OCI-LY1 (cell line): Measurements from ENCODE around the gene SHMT2.

Experiments used
- H2AFZ ChIP-seq: fragments of 200-600 bp; sonication (generic), shearing (Covaris generic); 2 replicates; pipeline ENCODE4 v1.6.0; 2014; ENCODE audit warnings: antibody characterized with exemption, mild to moderate bottlenecking, low read length
- H3F3A ChIP-seq: fragments of 200-600 bp; sonication (generic), shearing (Covaris generic); 2 replicates; pipeline ENCODE4 v1.6.0; 2014; ENCODE audit warnings: mild to moderate bottlenecking, antibody characterized with exemption, low read length, moderate library complexity; ENCODE audit not compliant: insufficient read depth
- H3K27ac ChIP-seq: fragments of 200-600 bp; sonication (generic); 2 replicates; pipeline ENCODE4 v1.5.1; 2014; ENCODE audit warnings: low read length, mixed run types, mild to moderate bottlenecking, low read depth; ENCODE audit not compliant: poor library complexity, severe bottlenecking
- H3K27me3 ChIP-seq: fragments of 200-600 bp; sonication (generic); 2 replicates; pipeline ENCODE4 v1.6.0; 2014; ENCODE audit warnings: antibody characterized with exemption, mild to moderate bottlenecking, low read length, moderate library complexity; ENCODE audit not compliant: insufficient read depth
- H3K36me3 ChIP-seq: fragments of 200-600 bp; sonication (generic); 2 replicates; pipeline ENCODE4 v1.6.1; 2014; ENCODE audit warnings: mild to moderate bottlenecking, antibody characterized with exemption, low read length, moderate library complexity, mixed read lengths; ENCODE audit not compliant: insufficient read depth
- H3K4me1 ChIP-seq: fragments of 200-600 bp; sonication (generic); 2 replicates; pipeline ENCODE4 v1.5.1; 2014; ENCODE audit warnings: mild to moderate bottlenecking, low read length, moderate library complexity; ENCODE audit not compliant: insufficient read depth, severe bottlenecking
- H3K4me2 ChIP-seq: fragments of 200-600 bp; sonication (generic), shearing (Covaris generic); 2 replicates; pipeline ENCODE4 v1.6.1; 2014; ENCODE audit warnings: low read length
- H3K4me3 ChIP-seq: fragments of 200-600 bp; sonication (generic); 2 replicates; pipeline ENCODE4 v1.5.1; 2014; ENCODE audit warnings: low read length, low read depth, mild to moderate bottlenecking, mixed read lengths; ENCODE audit not compliant: poor library complexity, severe bottlenecking
- H3K79me2 ChIP-seq: fragments of 200-600 bp; shearing (Covaris generic); 2 replicates; pipeline ENCODE4 v1.6.1; 2016; ENCODE audit warnings: mixed run types, low read length, mixed read lengths; ENCODE audit not compliant: insufficient read depth
- H3K9ac ChIP-seq: fragments of 200-600 bp; sonication (generic), shearing (Covaris generic); 2 replicates; pipeline ENCODE4 v1.6.1; 2014; ENCODE audit warnings: mild to moderate bottlenecking, low read length, mixed read lengths
- H3K9me2 ChIP-seq: fragments of 200-600 bp; sonication (generic), shearing (Covaris generic); 2 replicates; pipeline ENCODE4 v1.6.1; 2014; ENCODE audit warnings: low read depth, mild to moderate bottlenecking, low read length, mixed read lengths
- H3K9me3 ChIP-seq: fragments of 200-600 bp; shearing (Covaris generic); 2 replicates; pipeline ENCODE4 v1.6.1; 2014; ENCODE audit warnings: low read length, mixed read lengths
- H4K20me1 ChIP-seq: fragments of 200-600 bp; sonication (generic), shearing (Covaris generic); 2 replicates; pipeline ENCODE4 v1.6.0; 2016; ENCODE audit warnings: mild to moderate bottlenecking, low read length; ENCODE audit not compliant: insufficient read depth
- CTCF ChIP-seq: fragments of 200-600 bp; sonication (generic), shearing (Covaris generic); IDR thresholded peaks from 2 replicates; pipeline ENCODE4 v1.5.1; 2017; ENCODE audit warnings: mild to moderate bottlenecking, antibody characterized with exemption, low read length, moderate library complexity, mixed read lengths
- EZH2 ChIP-seq: fragments of 200-600 bp; sonication (generic), shearing (Covaris generic); IDR thresholded peaks from 2 replicates; pipeline ENCODE4 v1.8.0; 2017; ENCODE audit warnings: borderline replicate concordance, mixed run types, mild to moderate bottlenecking, antibody characterized with exemption, low read length, moderate library complexity, mixed read lengths

The SHMT2 gene

GRCh38 chr12:57195186-57195585 is 34.3 kb upstream of the SHMT2 start:
- H3K4me3 ChIP-seq: no peak overlapping the region
- H3K27ac ChIP-seq: no peak overlapping the region
- peak overlapping the region; percentile 6; the same call in 1 of the 2 replicates for H3K4me2 ChIP-seq
- no peak overlapping the region for H2AFZ ChIP-seq
- no peaks in the 10 kb centered on the region for H3K9me2 ChIP-seq
- H3K27me3 ChIP-seq: peaks cover 36% of the 10 kb centered on the region; the same call in 1 of the 2 replicates
- H3K9ac ChIP-seq: no peak overlapping the region
- no peaks in the 10 kb centered on the region for H3K79me2 ChIP-seq
- H4K20me1 ChIP-seq: no peaks in the 10 kb centered on the region
- H3F3A ChIP-seq: no peaks in the 10 kb centered on the region
- H3K36me3 ChIP-seq: no peaks in the 10 kb centered on the region
- no peak for TF ChIP-seq CTCF
- TF ChIP-seq EZH2: no peak
- peaks cover 21% of the 10 kb centered on the region for H3K4me1 ChIP-seq
- no peaks in the 10 kb centered on the region for H3K9me3 ChIP-seq

DNA sequence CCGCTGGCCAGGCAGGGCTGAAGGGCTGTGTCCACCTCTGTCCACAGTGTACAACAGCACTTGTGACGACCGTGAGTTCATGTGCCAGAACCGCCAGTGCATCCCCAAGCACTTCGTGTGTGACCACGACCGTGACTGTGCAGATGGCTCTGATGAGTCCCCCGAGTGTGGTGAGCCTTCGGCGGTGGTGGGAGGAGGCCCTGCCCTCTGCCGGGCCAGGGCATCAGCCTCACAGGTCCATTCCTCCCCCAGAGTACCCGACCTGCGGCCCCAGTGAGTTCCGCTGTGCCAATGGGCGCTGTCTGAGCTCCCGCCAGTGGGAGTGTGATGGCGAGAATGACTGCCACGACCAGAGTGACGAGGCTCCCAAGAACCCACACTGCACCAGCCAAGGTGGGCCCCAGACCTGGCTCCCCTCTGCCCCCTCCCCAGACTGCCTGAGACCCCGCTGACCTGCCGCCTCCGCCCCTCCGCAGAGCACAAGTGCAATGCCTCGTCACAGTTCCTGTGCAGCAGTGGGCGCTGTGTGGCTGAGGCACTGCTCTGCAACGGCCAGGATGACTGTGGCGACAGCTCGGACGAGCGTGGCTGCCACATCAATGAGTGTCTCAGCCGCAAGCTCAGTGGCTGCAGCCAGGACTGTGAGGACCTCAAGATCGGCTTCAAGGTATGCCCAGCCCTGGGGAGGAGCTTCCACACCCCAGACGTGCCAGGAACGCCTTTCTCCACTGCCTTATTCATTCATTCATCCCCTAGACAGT is 33.7 kb upstream of the SHMT2 start:
- Histone ChIP-seq H3K36me3 (no peaks in the 10 kb centered on the region), H3K27me3 (peaks cover 36% of the 10 kb centered on the region; the same call in 1 of the 2 replicates)

GRCh38 chr12:57196439-57196838 is 33.1 kb upstream of the SHMT2 start:
- peaks cover 21% of the 10 kb centered on the region for H3K4me1 ChIP-seq

More for the DNA sequence above, 33.7 kb upstream of the SHMT2 start:
- H3K4me2 ChIP-seq: peak overlapping the region; percentile 6; the same call in 1 of the 2 replicates
- no peaks in the 10 kb centered on the region for H3K9me2 ChIP-seq
- H2AFZ ChIP-seq: no peak overlapping the region
- TF ChIP-seq CTCF (peak; percentile 70), EZH2 (no peak)
- H3K9ac ChIP-seq: no peak overlapping the region
- no peaks in the 10 kb centered on the region for H4K20me1 ChIP-seq
- H3K4me3 ChIP-seq: no peak overlapping the region
- H3K79me2 ChIP-seq: no peaks in the 10 kb centered on the region
- no peak overlapping the region for H3K27ac ChIP-seq
- H3K9me3 ChIP-seq: no peaks in the 10 kb centered on the region
- peaks cover 21% of the 10 kb centered on the region for H3K4me1 ChIP-seq
- H3F3A ChIP-seq: no peaks in the 10 kb centered on the region

More at GRCh38 chr12:57196439-57196838, 33.1 kb upstream of the SHMT2 start:
- Histone ChIP-seq H3K9me2 (no peaks in the 10 kb centered on the region), H3K27me3 (peaks cover 36% of the 10 kb centered on the region; the same call in 1 of the 2 replicates), H3K36me3 (no peaks in the 10 kb centered on the region), H3K9ac (no peak overlapping the region), H3K4me3 (no peak overlapping the region), H3K27ac (no peak overlapping the region), H3K9me3 (no peaks in the 10 kb centered on the region), H4K20me1 (no peaks in the 10 kb centered on the region), H3F3A (no peaks in the 10 kb centered on the region), H3K79me2 (no peaks in the 10 kb centered on the region), H2AFZ (no peak overlapping the region), H3K4me2 (no peak overlapping the region)
- TF ChIP-seq EZH2 (no peak), CTCF (no peak)
